ENCODE data around the gene MEIS2. TPM values are rescaled to one million over a fixed set of nuclear protein-coding genes. Genes with fewer than 3 reads are reported as not detected.

The MEIS2 gene
- polyA plus RNA-seq, 3 donors: 152 to 170 (median 167) TPM

- no peak for DNase-seq (ENCODE audit: extremely low read depth in 1 of 11, low read depth in 9 of 11, low spot score in 4 of 11)
Observed at GRCh38 chr15:37125143-37125542, 24.8 kb upstream of the MEIS2 start.

- DNase-seq (ENCODE audit: extremely low read depth in 1 of 11, low read depth in 9 of 11, low spot score in 4 of 11): no peak
Observed at GRCh38 chr15:37124331-37124730, 24.0 kb upstream of the MEIS2 start.

GRCh38 chr15:37122703-37123102 is 22.4 kb upstream of the MEIS2 start:
- DNase-seq (ENCODE audit: extremely low read depth in 1 of 11, low read depth in 9 of 11, low spot score in 4 of 11): no peak

GRCh38 chr15:37121492-37121891 is 21.1 kb upstream of the MEIS2 start:
- DNase-seq (ENCODE audit: extremely low read depth in 1 of 11, low read depth in 9 of 11, low spot score in 4 of 11): no peak

- DNase-seq (ENCODE audit: extremely low read depth in 1 of 11, low read depth in 9 of 11, low spot score in 4 of 11): no peak
Observed at GRCh38 chr15:37117030-37117429, 16.7 kb upstream of the MEIS2 start.

GRCh38 chr15:37115538-37115937 is 15.2 kb upstream of the MEIS2 start:
- DNase-seq (ENCODE audit: extremely low read depth in 1 of 11, low read depth in 9 of 11, low spot score in 4 of 11): no peak

- no peak for DNase-seq (ENCODE audit: extremely low read depth in 1 of 11, low read depth in 9 of 11, low spot score in 4 of 11)
Observed at GRCh38 chr15:37112971-37113670, 12.8 kb upstream of the MEIS2 start.

GRCh38 chr15:37112171-37112570 is 11.8 kb upstream of the MEIS2 start:
- no peak for DNase-seq (ENCODE audit: extremely low read depth in 1 of 11, low read depth in 9 of 11, low spot score in 4 of 11)

GRCh38 chr15:37111427-37111717 is 11.0 kb upstream of the MEIS2 start:
- DNase-seq (ENCODE audit: extremely low read depth in 1 of 11, low read depth in 9 of 11, low spot score in 4 of 11): no peak

GRCh38 chr15:37109872-37110572 is 9.7 kb upstream of the MEIS2 start:
- peak in 1 of 11 donors; percentile 48 for DNase-seq (ENCODE audit: extremely low read depth in 1 of 11, low read depth in 9 of 11, low spot score in 4 of 11)

GRCh38 chr15:37109168-37109871 is 9.0 kb upstream of the MEIS2 start:
- peak in 3 of 11 donors; percentile 50 to 60 (median 59) for DNase-seq (ENCODE audit: extremely low read depth in 1 of 11, low read depth in 9 of 11, low spot score in 4 of 11)

GRCh38 chr15:37108381-37109167 is 8.2 kb upstream of the MEIS2 start:
- peak in 2 of 11 donors; percentile 38 to 53 for DNase-seq (ENCODE audit: extremely low read depth in 1 of 11, low read depth in 9 of 11, low spot score in 4 of 11)

GRCh38 chr15:37107744-37108380 is 7.5 kb upstream of the MEIS2 start:
- DNase-seq (ENCODE audit: extremely low read depth in 1 of 11, low read depth in 9 of 11, low spot score in 4 of 11): no peak

GRCh38 chr15:37107071-37107743 is 6.9 kb upstream of the MEIS2 start:
- DNase-seq (ENCODE audit: extremely low read depth in 1 of 11, low read depth in 9 of 11, low spot score in 4 of 11): peak in 4 of 11 donors; percentile 64 to 74 (median 68)

GRCh38 chr15:37106490-37107001 is 6.2 kb upstream of the MEIS2 start:
- peak in 4 of 11 donors; percentile 67 to 72 (median 70) for DNase-seq (ENCODE audit: extremely low read depth in 1 of 11, low read depth in 9 of 11, low spot score in 4 of 11)

- peak in 1 of 11 donors; percentile 58 for DNase-seq (ENCODE audit: extremely low read depth in 1 of 11, low read depth in 9 of 11, low spot score in 4 of 11)
Observed at GRCh38 chr15:37105889-37106288, 5.5 kb upstream of the MEIS2 start.

- DNase-seq (ENCODE audit: extremely low read depth in 1 of 11, low read depth in 9 of 11, low spot score in 4 of 11): no peak
Observed at GRCh38 chr15:37105029-37105428, 4.7 kb upstream of the MEIS2 start.

- DNase-seq (ENCODE audit: extremely low read depth in 1 of 11, low read depth in 9 of 11, low spot score in 4 of 11): peak in 4 of 11 donors; percentile 76 to 84 (median 80)
Observed at GRCh38 chr15:37104424-37104981, 4.2 kb upstream of the MEIS2 start.

All from renal cortex interstitium (tissue), 11 donors.